SK-N-SH (cell line): ENCODE data around the gene CDKAL1.

Experiments
- CTCF ChIP-seq: fragments of 200-600 bp; sonication (generic); IDR thresholded peaks from 2 replicates; pipeline ENCODE4 v1.6.1; 2017; ENCODE audit warnings: antibody characterized with exemption, mild to moderate bottlenecking, moderate library complexity
- EZH2phosphoT487 ChIP-seq: fragments of 200-600 bp; sonication (generic); IDR thresholded peaks from 2 replicates; pipeline ENCODE4 v1.6.1; 2017; ENCODE audit warnings: low read depth, mixed run types, mild to moderate bottlenecking, antibody characterized with exemption, moderate library complexity, borderline replicate concordance
- GABPA ChIP-seq: IDR thresholded peaks from 2 replicates; pipeline ENCODE4 v1.4.0; 2012; ENCODE audit warnings: low read depth, mild to moderate bottlenecking
- POLR2AphosphoS5 ChIP-seq: IDR thresholded peaks from 2 replicates; pipeline ENCODE4 v1.6.1; 2012; ENCODE audit warnings: low read depth, low read length
- RAD21 ChIP-seq: IDR thresholded peaks from 2 replicates; pipeline ENCODE4 v1.6.1; 2012; ENCODE audit warnings: mild to moderate bottlenecking, low read length
- RXRA ChIP-seq: IDR thresholded peaks from 2 replicates; pipeline ENCODE4 v1.4.0; 2012; ENCODE audit warnings: low read depth, mild to moderate bottlenecking, borderline replicate concordance

- TF ChIP-seq EZH2phosphoT487 (no peak), CTCF (no peak), POLR2AphosphoS5 (no peak), RAD21 (no peak), GABPA (no peak), RXRA (no peak)
These were observed 256.8 kb downstream of the CDKAL1 start for GRCh38 chr6:20791074-20791473.
